Lung (tissue), 12 donors: ENCODE measurements around the gene MFSD2B. TPM values are rescaled to one million over a fixed set of nuclear protein-coding genes. Genes with fewer than 3 reads are reported as not detected.

ENCODE experiments used
- ATAC-seq: fragments of 200-7000 bp; cut with Tn5 transposase; one replicate; pipeline ENCODE4 v1.9.1; 2020; ENCODE audit warnings: moderate number of reproducible peaks; ENCODE audit not compliant: insufficient read depth, low FRiP score
- DNase-seq, 3 donors: peaks; one replicate each; pipeline ENCODE4 v3.0.0-alpha.2; 2013 to 2017
- H3K27ac ChIP-seq, 2 donors: one replicate each; pipeline ENCODE4 v1.5.1; 2013; ENCODE audit warnings: mild to moderate bottlenecking in 2 of 2, moderate library complexity in 2 of 2, control low read depth in 1 of 2, inconsistent platforms in 1 of 2, low read depth in 1 of 2, low read length in 1 of 2
- H3K27me3 ChIP-seq, 3 donors: one replicate each; pipeline ENCODE4 v1.5.1; 2013; ENCODE audit warnings: low read length in 2 of 3; ENCODE audit not compliant: control insufficient read depth in 3 of 3, insufficient read depth in 3 of 3
- H3K36me3 ChIP-seq, 4 donors: one replicate each; pipeline ENCODE4 v1.5.1; 2013; ENCODE audit warnings: low read length in 4 of 4, mild to moderate bottlenecking in 1 of 4, moderate library complexity in 1 of 4; ENCODE audit not compliant: control insufficient read depth in 4 of 4, insufficient read depth in 4 of 4
- H3K4me1 ChIP-seq, 5 donors: one replicate each; pipeline ENCODE4 v1.5.1; 2013; ENCODE audit warnings: low read length in 5 of 5, mild to moderate bottlenecking in 2 of 5, moderate library complexity in 1 of 5; ENCODE audit not compliant: control insufficient read depth in 5 of 5, insufficient read depth in 5 of 5
- H3K4me3 ChIP-seq: one replicate; pipeline ENCODE4 v1.5.1; 2013; ENCODE audit warnings: mild to moderate bottlenecking, control low read depth, moderate library complexity
- H3K9ac ChIP-seq, 2 donors: one replicate each; pipeline ENCODE4 v1.5.1; 2013; ENCODE audit warnings: low read length in 2 of 2, control low read depth in 1 of 2; ENCODE audit not compliant: insufficient read depth in 1 of 2
- H3K9me3 ChIP-seq, 4 donors: one replicate each; pipeline ENCODE4 v1.5.1; 2013; ENCODE audit warnings: low read length in 3 of 4, mild to moderate bottlenecking in 1 of 4, moderate library complexity in 1 of 4; ENCODE audit not compliant: control insufficient read depth in 4 of 4, insufficient read depth in 3 of 4
- CTCF ChIP-seq: IDR thresholded peaks from 2 replicates; pipeline ENCODE4 v1.5.1; 2012; ENCODE audit warnings: mild to moderate bottlenecking; ENCODE audit errors: control extremely low read depth, extremely low read depth
- WGBS, 2 donors: extraction: QIAGEN DNeasy Blood & Tissue Kit; methylation state at CpG; one replicate each; pipeline ENCODE4 v1.1.7; 2013; 5-methylcytosine and 5-hydroxymethylcytosine counted together
- polyA plus RNA-seq, 2 donors: library from polyadenylated mRNA; stranded (reverse); fragments of 200-250 nt; gene quantifications; one replicate each; pipeline ENCODE4 v1.2.1, GENCODE V29; 2013
- total RNA-seq, 2 donors: library from RNA; depleted of rRNA in 1 of 2; stranded (reverse); fragments of >200 nt in 1 of 2; gene quantifications; one replicate each; pipeline ENCODE4 v1.2.1, GENCODE V29; 2014 to 2021
- donor health status: control.
- donor health status: control.
- donor health status: Bipolar disorder and iron deficiency.
- donor health status: healthy.
- donor health status: DM: yes; HTN: yes; CAD: no.

MFSD2B gene
- total and polyA plus RNA-seq, 4 donors = 0.18 to 2.3 (median 0.74) TPM

DNA sequence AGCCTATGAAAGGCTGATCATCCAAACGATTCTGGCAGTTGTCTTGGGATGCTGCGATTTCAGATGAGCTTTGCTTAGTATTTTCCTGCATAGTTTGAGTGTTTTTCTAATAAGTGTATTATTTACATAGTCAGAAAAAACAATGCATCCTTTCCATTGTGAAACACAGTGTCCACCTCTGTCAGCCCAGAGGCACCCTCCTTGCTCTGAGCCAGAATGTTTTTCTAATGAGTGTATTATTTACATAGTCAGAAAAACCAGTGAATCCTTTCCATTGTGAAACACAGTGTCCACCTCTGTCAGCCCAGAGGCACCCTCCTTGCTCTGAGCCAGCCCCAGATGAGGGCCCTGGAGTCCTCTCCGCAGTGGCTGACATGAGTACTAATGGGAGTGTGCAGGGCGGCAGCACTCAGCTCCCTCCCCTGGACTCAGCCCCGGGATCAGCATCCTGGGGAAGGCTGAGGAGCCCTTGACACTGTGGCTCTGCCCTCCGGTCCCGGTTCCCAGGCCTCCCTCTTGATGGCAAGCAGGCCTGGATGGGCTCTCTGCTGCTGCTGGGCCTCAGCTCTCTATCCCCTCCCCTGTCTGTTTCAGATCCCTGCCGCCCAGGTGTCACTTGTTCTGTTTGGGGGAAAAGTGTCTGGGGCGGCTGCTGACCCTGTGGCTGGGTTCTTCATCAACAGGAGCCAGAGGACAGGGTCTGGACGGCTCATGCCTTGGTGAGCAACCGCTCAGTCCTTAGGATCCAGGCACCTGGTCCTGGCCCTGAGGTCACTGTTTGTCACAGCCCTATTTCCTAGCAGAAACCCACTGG, 5.9 kb downstream of the MFSD2B start:
- ATAC-seq = no peak
- H3K27me3 ChIP-seq = peaks cover 0 to 7% (median 0%) of the 10 kb centered on the region in 3 donors
- DNase-seq = no peak
- no peak overlapping the region for H3K9ac ChIP-seq
- TF ChIP-seq CTCF = no peak
- 75 to 91% methylated on average over 11 of the region's 11 CpGs for WGBS, 2 donors
- no peak overlapping the region for H3K4me3 ChIP-seq
- H3K27ac ChIP-seq = no peak overlapping the region
- no peaks in the 10 kb centered on the region for H3K4me1 ChIP-seq
- H3K36me3 ChIP-seq = no peaks in the 10 kb centered on the region
- no peaks in the 10 kb centered on the region for H3K9me3 ChIP-seq

GRCh38 chr2:24016376-24016761, 6.5 kb downstream of the MFSD2B start:
- DNase-seq = no peak
- Histone ChIP-seq H3K27me3 (peaks cover 0 to 4% (median 0%) of the 10 kb centered on the region in 3 donors), H3K4me1 (no peaks in the 10 kb centered on the region), H3K4me3 (no peak overlapping the region), H3K9ac (no peak overlapping the region), H3K36me3 (no peaks in the 10 kb centered on the region), H3K9me3 (no peaks in the 10 kb centered on the region), H3K27ac (no peak overlapping the region)
- 85 to 86% methylated on average over 9 of the region's 9 CpGs for WGBS, 2 donors
- no peak for ATAC-seq
- no peak for TF ChIP-seq CTCF

DNA sequence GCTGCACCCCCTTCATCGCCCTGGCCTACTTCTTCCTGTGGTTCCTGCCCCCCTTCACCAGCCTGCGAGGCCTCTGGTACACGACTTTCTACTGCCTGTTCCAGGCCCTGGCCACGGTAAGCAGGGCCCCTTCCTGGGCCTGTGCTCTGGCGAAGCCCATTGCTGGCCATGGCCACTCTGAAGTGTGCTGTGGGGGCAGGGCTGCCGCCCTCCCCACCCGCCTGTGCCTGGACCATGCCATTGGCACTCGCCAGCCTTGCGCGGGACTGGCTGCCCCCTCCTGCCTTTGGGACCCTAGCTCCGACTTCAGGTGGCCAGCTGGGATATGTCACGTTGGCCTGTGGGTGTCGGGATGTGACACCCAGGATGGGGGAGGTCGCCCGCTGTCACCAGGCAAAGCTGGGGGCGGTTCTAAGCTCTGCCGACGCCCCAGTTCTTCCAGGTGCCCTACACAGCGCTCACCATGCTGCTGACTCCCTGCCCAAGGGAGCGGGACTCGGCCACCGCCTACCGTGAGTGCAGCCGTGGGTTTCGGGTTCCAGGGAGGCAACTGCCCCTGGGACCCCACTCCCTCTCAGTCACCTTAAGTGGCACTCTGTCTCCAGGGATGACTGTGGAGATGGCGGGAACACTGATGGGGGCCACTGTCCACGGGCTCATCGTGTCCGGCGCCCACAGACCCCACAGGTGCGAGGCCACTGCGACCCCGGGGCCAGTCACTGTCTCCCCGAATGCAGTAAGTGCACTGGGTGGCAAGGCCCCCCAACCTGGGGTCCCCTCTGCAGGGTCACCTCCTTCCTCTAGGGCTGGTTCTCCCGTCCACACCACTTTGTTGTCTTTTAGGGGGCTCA, 7.2 kb downstream of the MFSD2B start:
- 92 to 93% methylated on average over 35 of the region's 35 CpGs for WGBS, 2 donors
- no peak for TF ChIP-seq CTCF

More for the DNA sequence above, 7.2 kb downstream of the MFSD2B start:
- Histone ChIP-seq H3K27me3 (no peaks in the 10 kb centered on the region), H3K27ac (no peak overlapping the region), H3K4me1 (no peaks in the 10 kb centered on the region), H3K9ac (no peak overlapping the region), H3K36me3 (no peaks in the 10 kb centered on the region), H3K9me3 (no peaks in the 10 kb centered on the region), H3K4me3 (no peak overlapping the region)
- no peak for ATAC-seq
- DNase-seq = no peak
